OCI-LY1 (cell line): ENCODE measurements around the gene SPRED2.

Experiments
- H2AFZ ChIP-seq: fragments of 200-600 bp; sonication (generic), shearing (Covaris generic); 2 replicates; pipeline ENCODE4 v1.6.0; 2014; ENCODE audit warnings: antibody characterized with exemption, mild to moderate bottlenecking, low read length
- H3F3A ChIP-seq: fragments of 200-600 bp; sonication (generic), shearing (Covaris generic); 2 replicates; pipeline ENCODE4 v1.6.0; 2014; ENCODE audit warnings: mild to moderate bottlenecking, antibody characterized with exemption, low read length, moderate library complexity; ENCODE audit not compliant: insufficient read depth
- H3K27ac ChIP-seq: fragments of 200-600 bp; sonication (generic); 2 replicates; pipeline ENCODE4 v1.5.1; 2014; ENCODE audit warnings: low read length, mixed run types, mild to moderate bottlenecking, low read depth; ENCODE audit not compliant: poor library complexity, severe bottlenecking
- H3K27me3 ChIP-seq: fragments of 200-600 bp; sonication (generic); 2 replicates; pipeline ENCODE4 v1.6.0; 2014; ENCODE audit warnings: antibody characterized with exemption, mild to moderate bottlenecking, low read length, moderate library complexity; ENCODE audit not compliant: insufficient read depth
- H3K36me3 ChIP-seq: fragments of 200-600 bp; sonication (generic); 2 replicates; pipeline ENCODE4 v1.6.1; 2014; ENCODE audit warnings: mild to moderate bottlenecking, antibody characterized with exemption, low read length, moderate library complexity, mixed read lengths; ENCODE audit not compliant: insufficient read depth
- H3K4me1 ChIP-seq: fragments of 200-600 bp; sonication (generic); 2 replicates; pipeline ENCODE4 v1.5.1; 2014; ENCODE audit warnings: mild to moderate bottlenecking, low read length, moderate library complexity; ENCODE audit not compliant: insufficient read depth, severe bottlenecking
- H3K4me2 ChIP-seq: fragments of 200-600 bp; sonication (generic), shearing (Covaris generic); 2 replicates; pipeline ENCODE4 v1.6.1; 2014; ENCODE audit warnings: low read length
- H3K4me3 ChIP-seq: fragments of 200-600 bp; sonication (generic); 2 replicates; pipeline ENCODE4 v1.5.1; 2014; ENCODE audit warnings: low read length, low read depth, mild to moderate bottlenecking, mixed read lengths; ENCODE audit not compliant: poor library complexity, severe bottlenecking
- H3K79me2 ChIP-seq: fragments of 200-600 bp; shearing (Covaris generic); 2 replicates; pipeline ENCODE4 v1.6.1; 2016; ENCODE audit warnings: mixed run types, low read length, mixed read lengths; ENCODE audit not compliant: insufficient read depth
- H3K9ac ChIP-seq: fragments of 200-600 bp; sonication (generic), shearing (Covaris generic); 2 replicates; pipeline ENCODE4 v1.6.1; 2014; ENCODE audit warnings: mild to moderate bottlenecking, low read length, mixed read lengths
- H3K9me2 ChIP-seq: fragments of 200-600 bp; sonication (generic), shearing (Covaris generic); 2 replicates; pipeline ENCODE4 v1.6.1; 2014; ENCODE audit warnings: low read depth, mild to moderate bottlenecking, low read length, mixed read lengths
- H3K9me3 ChIP-seq: fragments of 200-600 bp; shearing (Covaris generic); 2 replicates; pipeline ENCODE4 v1.6.1; 2014; ENCODE audit warnings: low read length, mixed read lengths
- H4K20me1 ChIP-seq: fragments of 200-600 bp; sonication (generic), shearing (Covaris generic); 2 replicates; pipeline ENCODE4 v1.6.0; 2016; ENCODE audit warnings: mild to moderate bottlenecking, low read length; ENCODE audit not compliant: insufficient read depth
- EZH2 ChIP-seq: fragments of 200-600 bp; sonication (generic), shearing (Covaris generic); IDR thresholded peaks from 2 replicates; pipeline ENCODE4 v1.8.0; 2017; ENCODE audit warnings: borderline replicate concordance, mixed run types, mild to moderate bottlenecking, antibody characterized with exemption, low read length, moderate library complexity, mixed read lengths
- TF ChIP-seq, protein P1 (sequence below): fragments of 200-600 bp; sonication (generic), shearing (Covaris generic); IDR thresholded peaks from 2 replicates; pipeline ENCODE4 v1.5.1; 2017; ENCODE audit warnings: mild to moderate bottlenecking, antibody characterized with exemption, low read length, moderate library complexity, mixed read lengths

The SPRED2 gene

GRCh38 chr2:65382776-65383357, 49.5 kb downstream of the SPRED2 start:
- H3K27ac ChIP-seq: peak overlapping the region; percentile 92
- H3K4me2 ChIP-seq: peak overlapping the region; percentile 49
- no peak for TF ChIP-seq EZH2
- TF ChIP-seq, protein P1, sequence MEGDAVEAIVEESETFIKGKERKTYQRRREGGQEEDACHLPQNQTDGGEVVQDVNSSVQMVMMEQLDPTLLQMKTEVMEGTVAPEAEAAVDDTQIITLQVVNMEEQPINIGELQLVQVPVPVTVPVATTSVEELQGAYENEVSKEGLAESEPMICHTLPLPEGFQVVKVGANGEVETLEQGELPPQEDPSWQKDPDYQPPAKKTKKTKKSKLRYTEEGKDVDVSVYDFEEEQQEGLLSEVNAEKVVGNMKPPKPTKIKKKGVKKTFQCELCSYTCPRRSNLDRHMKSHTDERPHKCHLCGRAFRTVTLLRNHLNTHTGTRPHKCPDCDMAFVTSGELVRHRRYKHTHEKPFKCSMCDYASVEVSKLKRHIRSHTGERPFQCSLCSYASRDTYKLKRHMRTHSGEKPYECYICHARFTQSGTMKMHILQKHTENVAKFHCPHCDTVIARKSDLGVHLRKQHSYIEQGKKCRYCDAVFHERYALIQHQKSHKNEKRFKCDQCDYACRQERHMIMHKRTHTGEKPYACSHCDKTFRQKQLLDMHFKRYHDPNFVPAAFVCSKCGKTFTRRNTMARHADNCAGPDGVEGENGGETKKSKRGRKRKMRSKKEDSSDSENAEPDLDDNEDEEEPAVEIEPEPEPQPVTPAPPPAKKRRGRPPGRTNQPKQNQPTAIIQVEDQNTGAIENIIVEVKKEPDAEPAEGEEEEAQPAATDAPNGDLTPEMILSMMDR: peak; percentile 61
- no peaks in the 10 kb centered on the region for H3K9me3 ChIP-seq
- H3K9me2 ChIP-seq: no peaks in the 10 kb centered on the region
- H2AFZ ChIP-seq: no peak overlapping the region
- peaks cover 98% of the 10 kb centered on the region for H3K4me1 ChIP-seq
- H4K20me1 ChIP-seq: no peaks in the 10 kb centered on the region
- peak overlapping the region; percentile 18 for H3K4me3 ChIP-seq
- H3F3A ChIP-seq: peaks cover 3% of the 10 kb centered on the region; the same call in 1 of the 2 replicates
- H3K79me2 ChIP-seq: peaks cover 4% of the 10 kb centered on the region; the same call in 1 of the 2 replicates
- H3K9ac ChIP-seq: peak overlapping the region; percentile 44
- H3K36me3 ChIP-seq: peaks cover 12% of the 10 kb centered on the region
- no peaks in the 10 kb centered on the region for H3K27me3 ChIP-seq

- H3K36me3 ChIP-seq: peaks cover 17% of the 10 kb centered on the region
- H3K27me3 ChIP-seq: no peaks in the 10 kb centered on the region
- H3K9me2 ChIP-seq: no peaks in the 10 kb centered on the region
- peaks cover 98% of the 10 kb centered on the region for H3K4me1 ChIP-seq
- peak overlapping the region; percentile 18 for H3K4me3 ChIP-seq
- peaks cover 3% of the 10 kb centered on the region; the same call in 1 of the 2 replicates for H3F3A ChIP-seq
- no peak overlapping the region for H2AFZ ChIP-seq
- peak overlapping the region; percentile 49 for H3K4me2 ChIP-seq
- H3K9me3 ChIP-seq: no peaks in the 10 kb centered on the region
- no peak for TF ChIP-seq EZH2
- TF ChIP-seq, protein P1: no peak
- H4K20me1 ChIP-seq: no peaks in the 10 kb centered on the region
- H3K9ac ChIP-seq: peak overlapping the region; percentile 10; the same call in 1 of the 2 replicates
- peaks cover 4% of the 10 kb centered on the region; the same call in 1 of the 2 replicates for H3K79me2 ChIP-seq
- H3K27ac ChIP-seq: peak overlapping the region; percentile 92
Measured at GRCh38 chr2:65382323-65382722, 50.1 kb downstream of the SPRED2 start.

DNA sequence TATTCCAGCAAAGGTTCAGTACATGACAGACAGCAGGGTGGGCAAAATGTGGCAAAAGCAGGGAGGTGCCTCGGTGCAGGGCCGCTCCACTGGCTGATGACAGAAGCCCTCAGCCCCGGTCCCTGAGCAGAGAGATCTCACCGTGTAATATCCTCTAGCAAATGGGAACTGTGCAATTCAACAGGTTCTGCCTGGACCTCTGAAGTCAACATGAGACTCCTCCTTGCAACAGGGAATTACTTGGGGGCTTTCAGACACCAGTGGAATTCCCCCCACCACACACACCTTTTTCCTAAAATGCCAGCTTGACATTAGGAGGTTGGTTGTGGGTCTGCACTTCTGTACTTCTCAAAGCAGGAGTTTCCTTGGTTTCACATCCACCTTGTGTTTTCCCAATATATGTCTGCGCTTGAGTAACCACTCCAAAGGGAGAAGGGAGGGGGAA, 50.8 kb downstream of the SPRED2 start:
- no peak overlapping the region for H3K4me3 ChIP-seq
- no peak overlapping the region for H2AFZ ChIP-seq
- peaks cover 20% of the 10 kb centered on the region for H3K36me3 ChIP-seq
- peaks cover 4% of the 10 kb centered on the region; the same call in 1 of the 2 replicates for H3K79me2 ChIP-seq
- H3K27ac ChIP-seq: peak overlapping the region; percentile 92
- peaks cover 3% of the 10 kb centered on the region; the same call in 1 of the 2 replicates for H3F3A ChIP-seq
- TF ChIP-seq, protein P1: no peak
- TF ChIP-seq EZH2: no peak
- no peaks in the 10 kb centered on the region for H3K9me2 ChIP-seq
- H3K9ac ChIP-seq: peak overlapping the region; percentile 11; the same call in 1 of the 2 replicates
- H4K20me1 ChIP-seq: no peaks in the 10 kb centered on the region
- H3K4me2 ChIP-seq: peak overlapping the region; percentile 49; the same call in 1 of the 2 replicates
- H3K4me1 ChIP-seq: peaks cover 91% of the 10 kb centered on the region
- H3K27me3 ChIP-seq: no peaks in the 10 kb centered on the region
- H3K9me3 ChIP-seq: no peaks in the 10 kb centered on the region
